Measurements from ENCODE around the gene SRMS.

Gene SRMS

DNA sequence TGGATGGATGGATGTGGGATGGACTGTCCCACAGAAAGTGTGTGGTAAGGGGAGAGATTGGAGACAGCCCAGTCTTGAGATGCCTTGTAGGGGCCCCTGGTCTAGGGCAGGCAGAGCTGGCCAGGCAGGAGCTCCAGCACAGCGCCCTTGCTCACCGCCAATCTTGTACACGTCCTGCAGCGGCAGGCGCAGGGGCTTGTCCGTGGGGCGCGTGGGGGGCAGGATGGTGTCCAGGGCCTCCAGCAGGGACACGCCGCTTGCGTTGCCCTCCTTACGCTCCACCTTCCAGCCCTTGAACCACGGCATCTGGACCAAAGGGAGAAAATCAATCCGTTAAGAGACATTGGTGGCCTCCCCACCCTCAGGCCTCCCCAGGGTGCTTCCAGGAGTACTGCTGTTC, 54.6 kb downstream of the SRMS start:
- H3K27me3 Mint-ChIP-seq, result peaks cover 61% of the 10 kb centered on the region
- H3K27ac Mint-ChIP-seq, result no peak overlapping the region
- H3K4me3 Mint-ChIP-seq, result no peak overlapping the region
- intact Hi-C loops (cut with micrococcal nuclease), result no loop called here
- H3K4me1 Mint-ChIP-seq (ENCODE audit: low read depth), result peaks cover 12% of the 10 kb centered on the region
- H3K9me3 Mint-ChIP-seq, result peaks cover 12% of the 10 kb centered on the region
- H3K36me3 Mint-ChIP-seq (ENCODE audit: low read depth), result no peaks in the 10 kb centered on the region

- Mint-ChIP-seq H3K9me3 (peaks cover 12% of the 10 kb centered on the region), H3K27ac (no peak overlapping the region), H3K27me3 (peaks cover 59% of the 10 kb centered on the region), H3K4me1 (ENCODE audit: low read depth) (peaks cover 12% of the 10 kb centered on the region), H3K36me3 (ENCODE audit: low read depth) (no peaks in the 10 kb centered on the region), H3K4me3 (no peak overlapping the region)
- intact Hi-C loops (cut with micrococcal nuclease), result no loop called here
Measured at GRCh38 chr20:63492518-63492917, 55.0 kb downstream of the SRMS start.

GRCh38 chr20:63491635-63492230, 55.8 kb downstream of the SRMS start:
- Mint-ChIP-seq H3K36me3 (ENCODE audit: low read depth) (no peaks in the 10 kb centered on the region), H3K4me1 (ENCODE audit: low read depth) (peaks cover 8% of the 10 kb centered on the region)

GRCh38 chr20:63491078-63491477, 56.5 kb downstream of the SRMS start:
- H3K36me3 Mint-ChIP-seq (ENCODE audit: low read depth), result no peaks in the 10 kb centered on the region
- intact Hi-C loops (cut with micrococcal nuclease), result no loop called here
- H3K4me3 Mint-ChIP-seq, result no peak overlapping the region
- peaks cover 12% of the 10 kb centered on the region for H3K9me3 Mint-ChIP-seq
- peaks cover 51% of the 10 kb centered on the region for H3K27me3 Mint-ChIP-seq
- no peak overlapping the region for H3K27ac Mint-ChIP-seq
- peaks cover 1% of the 10 kb centered on the region for H3K4me1 Mint-ChIP-seq (ENCODE audit: low read depth)

More at GRCh38 chr20:63491635-63492230, 55.8 kb downstream of the SRMS start:
- Mint-ChIP-seq H3K27me3 (peaks cover 55% of the 10 kb centered on the region), H3K9me3 (peaks cover 12% of the 10 kb centered on the region), H3K27ac (no peak overlapping the region), H3K4me3 (no peak overlapping the region)
- intact Hi-C loops (cut with micrococcal nuclease), result no loop called here

All from dendritic cell treated with granulocyte-macrophage colony-stimulating factor and Interleukin-4, amounts not matched to agents 40 ng/mL and 50 ng/mL, for 4 days (primary cell).